Caki2 (cell line): ENCODE measurements around the gene SIX2. TPM values are rescaled to one million over a fixed set of nuclear protein-coding genes. Genes with fewer than 3 reads are reported as not detected.

Source experiments
- DNase-seq: peaks from one replicate; pipeline ENCODE4 v3.0.0-alpha.2; 2015; ENCODE audit warnings: low read depth
- in situ Hi-C: cut with HindIII; loops from 2 replicates; pipeline ENCODE4 v1.10.0; 2016; ENCODE audit warnings: low sequenced_read_pairs, low pct_unique_long_range_greater_than_20kb, mixed read lengths
- total RNA-seq: library from RNA; depleted of rRNA; stranded (reverse); fragments of >200 nt; shearing (Covaris generic); gene quantifications from 2 replicates; pipeline ENCODE4 v1.2.3, GENCODE V29; 2014; ENCODE audit warnings: low replicate concordance

The SIX2 gene
- total RNA-seq, 1 experiment from 2014 or later = 6.8 TPM

- DNase-seq = no peak
- in situ Hi-C loops = no loop called here
Observed at GRCh38 chr2:45026924-45027450, 17.7 kb upstream of the SIX2 start.

GRCh38 chr2:45024600-45025291 lies 15.5 kb upstream of the SIX2 start:
- peak; percentile 97 for DNase-seq
- in situ Hi-C loops = no loop called here

GRCh38 chr2:45024097-45024496 lies 14.8 kb upstream of the SIX2 start:
- no peak for DNase-seq
- in situ Hi-C loops = no loop called here

DNA sequence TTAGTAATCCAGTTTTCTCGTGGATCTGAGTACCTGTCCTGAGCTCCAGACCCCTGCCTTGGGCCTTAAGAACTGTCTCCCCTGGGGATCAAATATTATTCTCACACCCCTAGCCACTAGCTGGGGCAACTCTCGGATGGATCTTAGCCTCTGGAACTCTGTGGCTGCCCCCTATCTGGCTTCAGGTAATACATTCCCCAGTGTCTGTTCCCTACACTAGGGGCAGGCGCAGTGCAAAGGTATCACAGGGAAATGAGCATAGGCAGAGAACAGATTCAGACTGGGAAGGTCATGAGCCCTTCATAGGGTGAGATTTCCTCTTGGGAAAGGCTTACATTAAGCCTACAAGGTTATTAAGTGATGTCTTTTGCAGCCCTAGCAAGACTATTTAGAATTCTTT lies 11.2 kb upstream of the SIX2 start:
- DNase-seq = no peak
- in situ Hi-C loops = no loop called here

DNA sequence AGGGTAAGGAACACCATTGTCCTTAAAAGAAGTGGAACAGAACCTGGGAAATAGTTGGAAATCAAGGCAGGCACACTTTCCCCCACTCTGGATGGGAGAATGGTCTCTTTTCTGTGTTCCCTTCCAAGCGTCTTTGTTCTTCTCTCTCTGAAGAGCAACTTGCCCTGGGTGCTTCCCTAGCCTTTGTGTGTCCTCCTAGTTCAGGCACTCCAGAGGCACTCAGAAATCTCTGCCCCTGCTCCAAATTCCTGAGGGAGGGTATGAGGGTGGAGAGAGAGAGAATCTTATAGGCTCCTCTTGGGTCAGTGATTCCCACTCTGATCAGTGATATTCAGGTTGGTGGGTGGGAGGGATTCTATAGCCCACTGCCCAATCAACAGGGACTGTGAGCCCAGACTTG lies 8.8 kb upstream of the SIX2 start:
- in situ Hi-C loops = no loop called here
- DNase-seq = no peak

GRCh38 chr2:45014831-45015230 lies 5.6 kb upstream of the SIX2 start:
- DNase-seq = no peak
- in situ Hi-C loops = no loop called here

GRCh38 chr2:45014016-45014702 lies 4.9 kb upstream of the SIX2 start:
- in situ Hi-C loops = no loop called here
- DNase-seq = peak; percentile 92

DNA sequence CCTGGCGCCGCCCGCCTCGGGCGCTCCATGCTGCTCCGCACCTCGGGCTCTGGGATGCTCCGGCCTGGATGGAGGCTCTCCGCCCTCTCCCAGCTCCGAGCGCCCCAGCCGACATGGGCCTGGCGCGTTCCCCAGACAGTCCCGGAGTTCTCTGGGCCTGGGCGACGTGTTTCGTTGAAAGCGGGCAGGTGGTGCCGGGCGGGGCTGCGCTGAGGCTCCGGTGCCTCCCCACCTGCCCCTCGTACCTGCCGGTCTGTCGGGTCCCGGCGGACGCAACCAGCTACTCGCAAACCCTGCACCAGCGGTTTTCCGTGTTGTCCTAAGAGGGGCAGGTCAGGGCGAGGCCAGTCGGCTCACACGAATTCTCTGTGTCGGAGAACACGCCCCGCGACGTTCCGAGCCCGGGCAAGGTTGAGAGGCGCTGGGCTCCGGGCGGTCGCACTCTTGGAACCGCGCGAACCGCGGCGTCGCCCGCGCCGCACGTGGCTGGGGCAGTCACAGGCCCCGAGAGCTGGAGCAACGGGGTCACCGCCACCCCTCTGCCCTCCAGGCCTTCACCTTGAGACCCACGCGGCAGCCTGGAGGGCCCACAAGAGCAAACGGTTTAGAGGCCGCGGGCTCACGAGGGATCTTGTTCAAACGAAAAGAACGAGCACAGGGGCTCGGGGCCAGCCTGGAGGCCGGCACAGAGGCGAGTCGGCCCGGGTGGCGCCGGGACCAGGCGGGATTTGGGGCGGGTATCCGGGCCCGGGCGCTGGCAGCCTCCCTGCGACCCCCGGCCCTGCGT lies 4.2 kb upstream of the SIX2 start:
- no peak for DNase-seq
- in situ Hi-C loops = no loop called here

- in situ Hi-C loops = no loop called here
- no peak for DNase-seq
Observed at GRCh38 chr2:45012733-45013132, 3.5 kb upstream of the SIX2 start.

DNA sequence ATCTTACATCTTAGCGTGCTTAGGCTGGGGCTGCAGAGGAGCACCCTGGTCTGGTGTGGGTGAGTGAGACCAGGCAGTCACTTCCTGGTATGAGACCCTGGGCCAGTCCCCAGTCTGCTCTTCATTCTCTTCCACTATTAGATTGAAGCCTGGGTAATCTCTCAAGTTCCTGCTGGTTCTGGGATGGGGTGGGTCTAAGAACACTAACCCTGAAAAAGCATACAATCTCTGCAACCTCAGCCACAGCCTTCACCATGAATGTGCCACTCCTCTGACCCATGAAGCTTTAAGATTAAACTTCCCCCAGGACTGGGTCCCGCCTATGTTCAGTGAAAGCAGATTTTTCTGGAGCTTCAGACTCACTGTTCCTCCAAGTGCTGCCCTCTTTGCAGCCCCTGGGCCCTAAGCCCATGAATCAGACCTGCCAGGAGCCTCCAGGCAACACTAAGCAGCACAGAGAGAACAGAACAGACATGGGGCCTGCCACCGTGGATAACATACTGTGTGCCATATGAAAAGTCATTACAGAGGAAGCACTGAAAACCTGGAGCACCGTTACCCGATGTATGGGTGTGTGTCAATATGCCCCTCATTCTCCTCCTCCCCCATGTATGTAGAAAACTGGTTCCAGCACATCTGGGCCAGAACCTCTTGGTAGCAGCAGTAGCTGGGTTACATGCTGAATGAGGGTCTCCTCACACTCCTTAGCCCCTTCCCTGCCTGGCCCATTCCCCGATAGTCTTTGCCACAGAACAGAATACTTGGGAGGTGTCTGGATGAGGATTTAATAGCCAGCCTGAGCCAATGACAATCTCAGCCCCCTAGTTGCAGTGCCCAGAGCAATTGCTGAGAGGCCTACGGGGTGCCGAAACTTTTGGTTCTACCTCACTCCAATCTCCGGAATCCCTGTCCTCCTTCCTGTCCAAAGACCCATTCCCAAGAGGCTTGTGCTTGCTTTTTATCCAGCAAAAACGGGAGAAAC lies 2.7 kb upstream of the SIX2 start:
- in situ Hi-C loops = no loop called here
- no peak for DNase-seq

DNA sequence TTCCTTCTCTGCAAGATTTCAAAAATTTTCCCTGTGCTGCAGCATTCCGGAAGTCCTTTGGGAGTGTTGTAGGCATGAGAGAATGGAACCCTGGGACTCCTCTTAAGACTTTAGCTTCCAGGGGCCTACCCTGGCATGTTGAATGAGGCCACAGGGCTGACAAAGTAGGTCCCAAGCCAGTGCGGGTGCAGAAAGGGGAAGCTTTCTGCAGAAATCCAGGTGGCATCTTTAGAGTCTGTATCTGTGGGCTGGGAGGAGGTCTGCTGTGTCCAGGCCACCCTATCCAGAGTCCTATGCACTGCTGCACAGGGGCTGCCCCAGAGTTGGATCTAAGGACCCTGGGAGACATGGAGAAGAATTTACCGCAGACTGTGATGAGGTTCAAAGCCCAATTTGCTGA lies 1.9 kb upstream of the SIX2 start:
- in situ Hi-C loops = no loop called here

DNA sequence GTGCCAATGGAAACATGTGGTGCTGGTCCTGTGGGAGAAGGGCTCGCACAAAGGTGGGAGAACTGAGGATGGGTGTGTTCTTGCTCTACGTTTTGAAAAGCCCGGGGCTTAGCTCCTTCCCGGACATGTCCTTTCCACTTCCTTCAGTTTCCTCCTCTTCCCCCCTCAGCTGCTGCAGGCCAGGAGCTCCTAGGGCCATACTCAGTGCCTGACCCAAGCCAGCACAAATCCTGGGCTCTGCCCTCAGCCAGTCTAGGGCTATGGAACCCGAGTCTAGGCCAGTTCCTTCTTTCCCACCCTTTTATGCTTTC lies 1.4 kb upstream of the SIX2 start:
- in situ Hi-C loops = no loop called here
- no peak for DNase-seq

More for the DNA sequence above, 1.9 kb upstream of the SIX2 start:
- no peak for DNase-seq

- in situ Hi-C loops = no loop called here
- DNase-seq = peak; percentile 82
Observed at GRCh38 chr2:45009928-45010701, 863 bp upstream of the SIX2 start.

DNA sequence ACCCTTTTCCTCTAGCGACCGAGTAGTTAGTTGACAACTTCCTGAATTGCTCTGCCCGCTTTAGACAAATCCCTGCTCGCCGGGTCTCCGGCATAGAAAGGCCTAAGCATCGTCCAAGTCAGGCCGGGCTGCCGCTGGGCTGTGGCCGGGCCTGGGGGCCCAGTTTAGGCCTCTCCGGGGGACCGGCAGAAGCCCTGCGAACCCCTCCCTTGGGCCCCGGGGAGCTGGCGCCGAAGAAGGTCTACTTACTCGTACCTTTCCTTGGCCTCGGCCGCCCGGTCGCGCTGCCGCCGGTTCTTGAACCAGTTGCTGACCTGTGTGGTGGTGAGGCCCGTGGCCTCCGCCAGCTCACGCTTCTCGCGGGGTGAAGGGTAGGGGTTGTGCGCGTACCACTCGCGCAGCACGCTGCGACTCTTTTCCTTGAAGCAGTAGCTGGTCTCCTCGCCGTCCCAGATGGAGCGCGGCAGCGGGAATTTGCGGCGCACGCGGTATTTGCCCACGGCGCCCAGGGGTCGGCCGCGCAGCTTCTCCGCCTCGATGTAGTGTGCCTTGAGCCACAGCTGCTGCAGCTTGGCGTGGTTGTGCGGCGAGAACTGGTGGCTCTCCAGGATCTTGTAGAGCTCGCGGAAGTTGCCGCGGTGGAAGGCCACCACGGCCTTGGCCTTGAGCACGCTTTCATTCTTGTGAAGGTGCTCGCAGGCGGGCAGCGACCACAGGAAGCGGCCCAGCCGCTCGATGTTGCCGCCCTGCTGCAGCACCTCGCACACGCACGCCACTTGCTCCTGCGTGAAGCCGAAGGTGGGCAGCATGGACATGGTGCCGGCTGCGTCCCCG lies 739 bp downstream of the SIX2 start:
- no peak for DNase-seq
- in situ Hi-C loops = no loop called here

- in situ Hi-C loops = no loop called here
- no peak for DNase-seq
Observed at GRCh38 chr2:45007961-45008295, 1.3 kb downstream of the SIX2 start.

- DNase-seq = no peak
- in situ Hi-C loops = no loop called here
Observed at GRCh38 chr2:45006942-45007287, 2.3 kb downstream of the SIX2 start.
